GM18498 (cell line): Measurements from ENCODE around the gene BNIP2.
"Not testable (repeated sequence)": the region's sequence is repeated elsewhere in the genome, so short reads cannot be mapped to it uniquely, and the experiment has no call there.

ENCODE experiments used
- ATAC-seq: cut with Tn5 transposase; IDR thresholded peaks from one replicate; pipeline ENCODE4 v1.9.1; 2021; ENCODE audit warnings: mild to moderate bottlenecking, moderate library complexity; ENCODE audit not compliant: unreplicated experiment

Gene BNIP2, protein sequence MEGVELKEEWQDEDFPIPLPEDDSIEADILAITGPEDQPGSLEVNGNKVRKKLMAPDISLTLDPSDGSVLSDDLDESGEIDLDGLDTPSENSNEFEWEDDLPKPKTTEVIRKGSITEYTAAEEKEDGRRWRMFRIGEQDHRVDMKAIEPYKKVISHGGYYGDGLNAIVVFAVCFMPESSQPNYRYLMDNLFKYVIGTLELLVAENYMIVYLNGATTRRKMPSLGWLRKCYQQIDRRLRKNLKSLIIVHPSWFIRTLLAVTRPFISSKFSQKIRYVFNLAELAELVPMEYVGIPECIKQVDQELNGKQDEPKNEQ

DNA sequence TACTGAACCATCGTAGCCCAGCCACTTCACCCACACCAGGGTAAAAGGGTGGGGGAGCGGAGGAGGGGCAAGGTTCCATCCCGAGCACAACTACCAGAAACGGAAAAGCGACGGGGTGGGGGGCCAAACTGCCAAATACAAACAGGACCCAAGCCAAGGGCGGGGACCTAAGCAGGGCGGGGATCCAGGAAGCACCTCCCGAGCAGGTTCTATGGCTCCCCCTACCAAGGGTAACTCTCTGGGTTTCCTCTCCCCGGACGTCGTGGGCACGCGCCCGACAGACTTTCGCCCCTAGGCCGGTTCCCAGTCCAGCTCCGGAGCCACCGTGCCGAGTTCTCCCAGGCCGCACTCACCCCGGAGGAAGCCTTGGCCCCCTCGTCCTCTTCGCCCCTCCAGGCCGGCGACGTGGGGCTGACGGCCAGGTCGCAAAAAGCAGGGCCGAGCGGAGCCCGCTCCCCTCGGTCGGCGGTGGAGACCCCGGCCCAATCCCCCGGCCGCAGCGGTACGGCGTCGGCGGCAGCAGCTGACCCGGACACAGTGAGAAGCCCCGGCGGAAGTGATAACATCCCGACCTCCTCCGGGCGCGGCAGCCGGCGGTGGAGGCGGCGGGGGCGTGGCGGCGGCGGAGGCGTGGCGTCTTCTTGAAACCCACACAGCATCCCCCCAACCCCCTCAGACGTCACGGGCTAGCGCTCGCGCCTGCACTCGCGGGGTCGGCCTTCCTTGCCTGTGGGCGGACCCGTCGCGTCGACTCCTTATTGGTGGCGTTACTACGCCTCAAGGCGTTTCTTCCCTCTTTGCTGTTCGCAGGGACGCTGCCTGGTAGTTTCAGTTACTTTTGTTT, at the start of gene BNIP2:
Gene BNIP2, minus strand, starts transcription at position 539 of the 844 bp plus-strand sequence. CDS start 6,863 bp downstream, outside the sequence.
- peak; percentile 87 for ATAC-seq

DNA sequence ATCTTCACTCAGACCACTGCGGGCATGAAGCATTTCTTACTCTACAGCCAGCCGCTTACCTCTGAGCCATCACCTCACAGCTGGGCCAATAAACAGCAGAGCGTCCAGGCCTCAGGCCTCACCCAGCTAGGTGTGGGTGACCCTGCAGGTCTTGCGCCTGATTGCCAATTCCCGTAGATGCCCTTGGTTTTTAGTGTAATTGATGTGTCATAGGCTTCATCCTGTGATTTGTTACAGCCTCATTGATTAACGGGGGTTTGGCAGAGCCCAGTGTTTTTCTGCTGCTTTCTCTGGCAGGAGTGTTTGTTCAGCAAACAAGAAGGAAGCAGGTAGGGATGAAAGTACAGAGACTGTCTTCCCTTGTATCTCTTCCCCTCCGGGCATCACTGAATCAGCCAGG, 49.6 kb upstream of the BNIP2 start:
- ATAC-seq = no peak

DNA sequence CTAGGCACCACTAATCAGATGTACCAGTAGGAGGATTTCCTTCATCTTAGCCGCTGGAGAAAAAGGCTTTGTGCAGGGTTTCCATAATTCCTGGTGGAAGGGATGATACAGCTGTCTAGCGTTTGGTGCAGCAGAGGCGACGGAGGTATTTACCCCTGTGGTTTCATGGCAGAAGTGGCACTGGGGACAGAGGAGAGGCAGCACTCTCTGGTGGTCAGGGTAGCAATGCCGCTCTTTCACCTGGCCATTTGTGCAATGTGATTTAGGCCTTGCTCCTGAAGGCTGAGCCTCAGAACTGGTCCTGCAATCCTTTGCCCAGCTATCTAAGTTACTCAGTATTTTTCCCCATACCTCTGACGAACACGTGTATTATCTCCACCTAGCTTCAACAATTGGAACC, 47.1 kb upstream of the BNIP2 start:
- no peak for ATAC-seq

DNA sequence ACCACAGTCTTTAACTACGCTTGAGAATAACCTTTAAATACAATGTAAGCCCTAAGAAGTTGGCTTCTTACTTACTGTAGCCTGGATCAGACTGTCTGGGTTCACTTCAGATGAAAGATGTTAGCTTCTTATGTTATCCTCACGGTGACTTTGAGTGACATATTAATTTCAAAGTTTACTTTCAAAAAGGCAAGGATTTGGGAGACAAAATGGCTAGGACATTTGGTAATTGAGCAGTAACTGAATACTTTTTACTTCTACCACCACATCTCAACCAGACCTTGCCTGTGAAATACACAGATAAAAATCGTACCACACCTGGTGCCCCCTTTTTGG, 36.0 kb upstream of the BNIP2 start:
- no peak for ATAC-seq

DNA sequence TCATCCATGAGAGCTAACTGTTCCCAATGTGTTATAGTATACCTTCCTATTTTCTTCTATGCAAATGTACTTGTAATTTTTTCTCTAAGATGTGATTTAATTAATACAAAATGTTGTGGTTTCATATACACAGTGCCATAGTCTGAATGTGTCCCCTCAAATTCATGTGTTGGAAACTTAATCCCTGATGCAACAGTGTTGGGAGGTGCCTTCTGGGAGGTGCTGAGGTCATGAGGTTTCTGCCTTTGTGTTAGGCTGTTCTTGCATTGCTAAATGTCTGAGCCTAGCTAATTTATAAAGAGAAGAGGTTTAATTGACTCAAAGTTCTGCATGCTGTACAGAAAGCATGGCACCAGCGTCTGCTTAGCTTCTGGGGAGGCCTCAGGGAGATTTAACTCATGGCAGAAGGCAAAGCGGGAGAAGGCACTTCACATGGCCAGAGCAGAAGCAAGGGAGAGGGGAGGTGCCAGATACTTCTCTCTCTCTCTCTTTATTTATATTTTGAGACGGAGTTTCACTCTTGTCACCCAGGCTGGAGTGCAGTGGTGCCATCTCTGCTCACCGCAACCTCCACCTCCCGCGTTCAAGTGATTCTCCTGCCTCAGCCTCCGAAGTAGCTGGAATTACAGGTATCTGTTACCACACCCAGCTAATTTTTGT, 34.7 kb upstream of the BNIP2 start:
- ATAC-seq = no peak

DNA sequence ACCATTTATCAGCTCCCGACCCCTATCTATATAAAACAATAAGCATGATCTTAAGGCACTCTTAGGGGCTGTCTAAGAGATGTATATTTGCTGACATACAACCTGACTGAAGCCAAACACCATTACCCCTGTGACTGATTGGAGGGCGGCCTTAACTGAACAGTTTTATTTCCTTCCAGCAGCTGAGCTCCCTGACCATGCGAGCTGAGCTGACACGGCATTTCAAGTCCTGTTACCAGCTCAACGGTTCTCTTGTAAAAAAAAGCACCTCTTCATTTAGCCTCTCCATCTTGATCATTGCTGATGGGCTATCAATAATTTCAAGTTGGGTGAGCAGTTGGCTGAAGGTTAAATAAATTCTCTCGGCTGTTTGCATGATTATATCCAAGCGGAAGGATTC, 33.4 kb upstream of the BNIP2 start:
- no peak for ATAC-seq

DNA sequence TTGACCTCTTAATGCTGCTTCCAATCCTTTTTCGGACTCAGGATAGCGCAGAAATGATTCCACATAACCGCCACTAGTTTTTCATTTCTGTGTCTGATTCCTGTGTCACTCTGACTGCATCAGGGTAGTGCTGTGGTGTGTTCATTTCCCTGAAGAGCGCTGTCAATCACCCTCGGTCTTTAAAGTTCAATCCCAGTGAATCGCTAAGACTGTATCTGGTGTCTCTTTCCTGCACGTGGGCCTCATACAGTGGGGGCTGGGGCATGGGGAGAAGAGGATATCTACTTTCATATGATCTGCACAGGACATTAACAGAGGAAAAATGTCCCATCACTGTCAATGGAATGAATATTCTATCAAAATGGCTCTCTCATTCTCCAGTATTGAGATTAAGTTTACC, 32.9 kb upstream of the BNIP2 start:
- no peak for ATAC-seq

DNA sequence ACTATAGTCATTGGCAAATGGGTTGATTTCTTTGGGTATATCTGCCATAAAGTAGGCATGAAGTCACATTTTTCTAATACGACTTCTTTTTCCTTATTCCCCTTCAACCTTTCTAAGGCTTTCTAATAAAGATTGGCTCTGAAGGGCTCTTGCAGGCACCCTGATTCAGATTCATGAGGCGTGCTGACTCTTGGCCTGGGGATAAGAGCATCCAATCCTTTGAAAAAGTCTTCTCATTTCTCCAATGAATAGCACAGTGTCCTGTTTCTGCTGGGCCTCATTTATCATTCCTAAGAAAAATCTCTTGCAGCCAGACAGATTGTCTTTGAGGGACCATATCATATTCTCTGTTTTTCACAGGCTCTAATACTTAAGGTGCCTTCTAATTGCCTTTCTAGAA, 32.3 kb upstream of the BNIP2 start:
- ATAC-seq = no peak

DNA sequence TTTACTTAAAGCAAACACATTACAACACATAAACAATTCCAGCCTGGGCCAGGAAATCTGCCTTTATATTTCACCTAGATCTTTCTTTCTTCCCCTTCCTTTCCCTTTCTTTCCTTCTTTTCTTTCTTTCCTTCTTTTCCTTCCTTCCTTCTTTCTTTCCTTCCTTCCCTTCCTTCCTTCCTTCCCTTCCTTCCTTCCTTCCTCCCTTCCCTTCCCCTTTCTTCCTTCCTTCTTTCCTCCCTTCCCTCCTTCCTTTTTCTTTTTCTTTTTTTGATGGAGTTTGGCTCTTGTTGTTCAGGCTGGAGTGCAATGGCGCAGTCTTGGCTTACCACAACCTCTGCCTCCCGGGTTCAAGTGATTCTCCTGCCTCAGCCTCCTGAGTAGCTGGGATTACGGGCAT, 24.1 kb upstream of the BNIP2 start:
- ATAC-seq = no peak

DNA sequence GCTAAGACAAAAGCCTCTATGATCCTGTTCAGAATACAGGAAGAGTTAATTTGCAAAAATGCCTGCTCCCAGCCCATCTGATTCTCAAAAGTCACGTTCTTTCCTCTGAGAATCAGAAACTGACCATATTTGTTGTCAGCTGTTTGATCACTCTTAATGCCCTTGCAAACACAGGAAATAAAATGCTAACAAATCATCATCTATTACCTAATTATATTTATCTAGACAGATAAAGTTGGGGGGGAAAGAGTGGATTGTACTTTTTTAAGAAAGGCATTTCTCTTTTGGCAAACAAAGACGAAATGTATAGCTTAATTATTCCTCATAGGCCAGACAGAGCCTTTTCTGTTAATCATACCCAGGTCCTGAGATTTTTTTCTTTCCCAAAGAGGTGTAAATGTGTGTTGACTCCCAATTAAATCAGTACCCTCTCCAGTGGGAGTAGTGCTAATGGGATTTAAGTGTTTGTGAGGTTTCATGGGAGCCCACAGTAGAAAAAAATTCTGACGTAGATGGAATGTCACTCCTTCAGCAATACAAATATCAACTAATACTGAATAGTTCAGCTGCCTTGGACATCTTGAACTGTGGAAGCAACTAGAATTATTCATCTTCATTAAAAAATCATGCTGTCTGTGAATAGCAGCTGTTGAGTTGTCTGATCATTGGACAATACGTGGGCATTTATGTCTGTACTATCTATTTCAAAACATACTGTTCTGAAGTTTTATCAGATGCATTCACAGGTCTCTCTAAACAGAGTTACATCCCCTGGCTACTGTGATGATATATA, 22.5 kb upstream of the BNIP2 start:
- no peak for ATAC-seq

DNA sequence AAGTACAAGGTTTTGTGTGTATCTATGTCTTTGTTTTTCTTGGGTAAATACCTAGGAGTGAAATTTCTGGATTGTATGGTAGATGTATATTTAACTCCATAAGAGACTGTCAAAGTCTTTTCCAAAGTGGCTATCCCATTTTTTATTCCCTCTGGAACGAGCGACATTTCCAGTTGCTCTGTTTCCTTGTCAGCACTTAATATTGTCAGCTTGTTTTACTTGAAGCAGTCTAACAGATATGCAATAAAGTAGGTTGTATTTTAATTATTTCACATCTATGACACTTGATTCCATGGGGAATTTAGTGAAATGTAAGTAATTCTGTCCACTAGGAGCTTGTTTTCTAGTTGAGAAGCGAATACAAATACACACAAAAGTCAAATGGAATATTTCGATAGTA, 18.5 kb upstream of the BNIP2 start:
- ATAC-seq = no peak

DNA sequence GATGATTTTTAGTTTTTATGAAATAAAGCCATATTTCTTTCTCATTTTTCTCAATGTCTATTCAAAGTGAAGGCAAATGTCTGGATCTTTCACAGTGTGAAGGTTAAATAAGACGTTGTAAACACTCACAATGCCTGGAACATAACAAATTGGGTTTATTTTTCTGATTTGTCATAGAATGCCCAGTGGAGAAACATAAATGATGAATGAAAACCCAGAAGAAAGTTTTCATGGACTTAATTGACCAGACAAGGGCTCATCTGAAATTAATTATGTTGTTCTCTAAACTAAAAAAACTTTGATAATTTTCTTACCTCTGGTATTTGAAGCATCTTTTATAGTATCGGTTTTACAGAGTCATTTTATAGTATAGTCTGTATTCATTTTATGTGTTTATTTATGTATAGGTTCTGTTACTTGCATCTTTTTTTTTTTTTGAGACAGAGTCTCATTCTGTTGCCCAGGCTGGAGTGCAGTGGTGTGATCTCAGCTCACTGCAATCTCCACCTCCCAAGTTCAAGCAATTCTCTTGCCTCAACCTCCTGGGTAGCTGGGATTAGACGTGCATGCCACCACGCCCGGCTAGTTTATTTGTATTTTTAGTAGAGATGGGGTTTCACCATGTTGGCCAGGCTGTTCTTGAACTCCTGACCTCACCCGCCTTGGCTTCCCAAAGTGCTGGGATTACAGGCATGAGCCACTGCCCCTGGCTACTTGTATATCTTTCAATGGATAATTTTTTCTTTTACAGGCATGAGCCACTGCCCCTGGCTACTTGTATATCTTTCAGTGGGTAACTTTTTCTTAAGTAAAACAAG, 15.1 kb upstream of the BNIP2 start:
- no peak for ATAC-seq

DNA sequence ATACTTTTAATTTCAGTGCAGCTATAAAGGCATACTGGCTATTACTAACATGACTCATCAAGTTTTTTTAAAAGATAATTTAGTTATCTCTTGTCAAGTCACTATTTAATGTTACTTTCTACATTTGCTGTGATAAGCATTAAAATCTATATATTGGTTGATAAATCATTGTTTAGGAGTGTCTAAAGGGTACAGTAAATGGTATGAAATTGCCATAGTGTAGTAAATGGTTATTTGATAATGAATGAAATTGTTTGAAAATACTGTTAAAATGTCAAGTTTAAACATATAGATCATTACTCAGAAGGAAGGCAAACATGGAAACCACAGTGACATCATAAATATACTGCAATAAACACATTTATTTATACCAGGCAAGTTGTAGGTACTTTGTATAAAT, 13.2 kb upstream of the BNIP2 start:
- no peak for ATAC-seq

DNA sequence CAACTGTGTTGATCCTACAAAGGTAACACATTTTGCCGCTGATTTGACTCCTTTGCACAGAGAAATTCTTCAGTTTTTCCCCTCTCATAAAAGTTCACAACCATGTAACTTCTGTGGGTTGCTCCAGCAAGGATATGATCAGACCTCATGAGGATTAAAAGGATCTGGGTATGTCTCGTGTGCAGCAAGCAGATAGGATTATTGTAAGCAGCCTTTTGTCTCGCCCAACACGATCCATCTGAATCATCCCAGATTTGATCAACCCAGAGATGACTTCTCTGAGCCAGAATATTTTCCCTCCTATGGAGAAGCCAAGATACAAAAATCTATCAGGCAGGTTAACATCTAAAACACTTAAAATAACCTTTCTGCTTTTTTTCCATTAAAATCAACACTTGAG, 12.8 kb upstream of the BNIP2 start:
- no peak for ATAC-seq

DNA sequence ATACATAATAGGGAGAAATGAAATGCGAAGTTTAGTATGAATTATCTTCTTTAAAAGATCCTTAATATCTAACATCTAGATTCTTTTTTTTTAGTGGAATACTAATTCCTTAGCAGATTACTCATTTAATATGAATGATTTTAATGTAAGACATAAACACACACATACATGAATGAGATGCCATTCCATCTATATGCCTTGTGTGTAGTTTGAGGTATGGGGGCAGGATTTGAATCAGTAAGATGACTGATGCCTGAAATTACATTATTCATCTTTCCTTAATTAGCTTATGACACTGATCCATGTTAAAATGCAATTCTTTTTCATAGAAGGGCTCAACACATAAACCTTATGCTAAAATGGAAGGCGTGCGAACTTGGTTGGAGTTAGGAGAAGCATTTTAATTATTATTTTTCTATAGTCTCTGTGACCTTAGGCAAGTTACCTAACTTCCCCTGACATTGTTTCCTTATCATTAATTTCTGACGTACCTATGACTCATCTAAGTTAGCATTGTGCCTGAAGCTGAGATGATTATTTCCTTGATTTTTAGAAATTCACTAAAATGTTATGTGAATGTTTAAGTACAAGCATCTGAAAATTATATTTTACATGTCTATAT, 10.8 kb upstream of the BNIP2 start:
- ATAC-seq = no peak

DNA sequence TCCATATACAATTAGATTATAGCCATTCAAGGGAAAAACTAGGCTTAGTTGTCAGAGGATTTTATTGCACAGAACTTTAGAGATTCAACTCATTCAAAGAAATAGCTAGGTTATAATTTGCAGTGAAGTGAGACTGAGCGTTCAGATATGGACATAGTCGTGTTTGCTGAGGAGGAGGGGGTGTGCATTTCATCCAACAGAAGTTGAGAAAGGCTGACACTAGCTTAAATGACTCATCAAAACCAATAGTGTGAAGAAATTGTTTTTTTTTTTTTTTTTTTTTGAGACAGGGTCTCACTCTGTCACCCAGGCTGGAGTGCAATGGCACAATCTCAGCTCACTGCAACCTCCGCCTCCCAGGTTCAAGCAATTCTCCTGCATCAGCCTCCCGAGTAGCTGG, 8.9 kb upstream of the BNIP2 start:
- ATAC-seq = not testable (repeated sequence)

DNA sequence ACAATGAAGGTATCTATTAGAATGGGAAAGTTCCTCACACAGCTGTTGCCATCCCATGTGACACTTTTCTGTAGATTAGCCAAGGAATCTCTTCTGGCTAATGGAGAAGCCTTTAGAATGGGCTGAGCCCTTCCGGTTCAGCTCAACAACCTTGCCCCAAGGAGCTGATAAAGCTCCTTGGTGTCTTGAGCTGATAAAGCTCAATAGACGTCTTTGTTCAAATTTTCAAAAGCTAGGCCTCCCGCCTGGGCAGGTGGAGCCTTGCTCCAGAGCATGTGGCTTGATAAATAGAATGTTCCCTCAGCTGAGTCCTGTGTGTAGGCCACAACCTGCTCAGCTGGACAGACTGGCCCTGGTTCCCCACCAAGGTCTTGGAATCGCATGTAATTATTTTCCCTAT, 7.2 kb upstream of the BNIP2 start:
- no peak for ATAC-seq

DNA sequence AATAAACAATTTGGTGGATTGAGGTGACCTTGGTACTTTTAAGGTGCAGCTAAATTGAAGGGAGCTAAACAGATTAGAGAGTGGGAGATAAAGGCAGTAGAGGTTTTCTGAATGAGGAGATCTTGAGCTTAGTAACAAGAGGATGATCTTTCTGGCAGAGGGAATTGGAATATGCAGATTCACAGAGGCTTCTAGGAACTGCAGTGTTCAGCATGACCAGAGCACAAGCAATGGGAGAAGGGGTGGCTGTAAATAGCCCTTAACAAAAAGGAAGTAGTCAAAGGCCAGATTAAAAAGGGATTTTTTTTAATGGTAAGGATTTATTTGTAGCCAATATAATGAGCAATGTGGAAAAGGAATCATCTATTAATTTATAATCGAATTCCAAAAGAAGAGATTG, 5.7 kb upstream of the BNIP2 start:
- no peak for ATAC-seq

DNA sequence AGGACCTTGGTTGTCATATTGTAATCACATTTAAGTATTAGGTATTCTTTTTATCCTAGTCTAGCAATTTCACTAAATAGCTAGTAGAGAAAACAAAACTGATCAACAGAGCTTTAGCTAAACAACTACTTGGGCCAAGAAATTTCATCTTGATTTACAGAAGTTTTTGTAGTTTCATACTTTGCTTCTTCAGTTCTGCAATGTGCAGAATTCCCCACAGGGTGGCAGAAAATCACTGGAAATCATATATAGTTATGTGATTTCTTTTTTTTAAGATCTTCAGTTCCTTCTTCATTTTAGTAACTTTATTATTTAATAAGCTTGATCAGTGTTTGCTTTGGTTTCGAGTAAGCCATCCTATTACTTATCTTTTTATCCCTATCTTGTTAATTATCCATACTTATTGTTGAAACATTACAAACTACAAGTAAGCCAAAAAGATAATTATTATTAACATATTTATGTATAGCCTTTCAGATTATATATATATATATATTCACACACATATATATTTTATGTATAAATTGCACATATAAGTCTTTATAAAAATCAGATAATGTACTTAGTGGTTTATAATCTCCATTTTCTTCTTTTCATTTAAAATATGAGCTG, 2.2 kb upstream of the BNIP2 start:
- ATAC-seq = no peak
